ENCODE measurements around the gene ARFGAP3. TPM values are rescaled to one million over a fixed set of nuclear protein-coding genes. Genes with fewer than 3 reads are reported as not detected.

The ARFGAP3 gene
- total RNA-seq, 2 experiments from 2014 or later: 19.5 to 21.4 TPM

DNA sequence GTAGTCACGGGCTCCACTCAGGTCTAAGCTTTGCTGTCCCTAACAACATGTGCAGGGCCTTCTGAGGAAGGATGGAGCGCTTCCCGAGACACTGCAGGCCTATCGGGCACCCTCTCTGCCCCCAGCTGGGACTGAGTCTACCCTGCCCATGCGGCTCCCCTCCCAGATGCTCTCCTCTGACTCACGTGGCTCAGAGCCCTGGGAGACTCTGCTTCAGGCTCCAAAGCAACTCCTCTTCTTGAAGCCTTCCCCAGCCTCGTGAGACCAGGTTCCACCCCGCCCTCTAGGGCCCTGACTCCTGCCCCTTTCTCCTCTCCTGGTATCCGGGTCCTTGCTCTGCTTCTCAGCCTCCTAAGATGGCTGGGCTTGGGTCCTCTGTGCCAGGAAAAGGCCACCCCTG lies 28.4 kb upstream of the ARFGAP3 start:
- peaks cover 9% of the 10 kb centered on the region for H3K4me1 Mint-ChIP-seq (ENCODE audit: low read depth)
- DNase-seq (no peak), ATAC-seq (ENCODE audit: poor library complexity) (no peak)
- ChIA-PET POLR2A (no interaction called here), CTCF (no interaction called here)
- H3K4me3 ChIP-seq (ENCODE audit: low read length): no peak overlapping the region
- TF ChIP-seq, protein P1, sequence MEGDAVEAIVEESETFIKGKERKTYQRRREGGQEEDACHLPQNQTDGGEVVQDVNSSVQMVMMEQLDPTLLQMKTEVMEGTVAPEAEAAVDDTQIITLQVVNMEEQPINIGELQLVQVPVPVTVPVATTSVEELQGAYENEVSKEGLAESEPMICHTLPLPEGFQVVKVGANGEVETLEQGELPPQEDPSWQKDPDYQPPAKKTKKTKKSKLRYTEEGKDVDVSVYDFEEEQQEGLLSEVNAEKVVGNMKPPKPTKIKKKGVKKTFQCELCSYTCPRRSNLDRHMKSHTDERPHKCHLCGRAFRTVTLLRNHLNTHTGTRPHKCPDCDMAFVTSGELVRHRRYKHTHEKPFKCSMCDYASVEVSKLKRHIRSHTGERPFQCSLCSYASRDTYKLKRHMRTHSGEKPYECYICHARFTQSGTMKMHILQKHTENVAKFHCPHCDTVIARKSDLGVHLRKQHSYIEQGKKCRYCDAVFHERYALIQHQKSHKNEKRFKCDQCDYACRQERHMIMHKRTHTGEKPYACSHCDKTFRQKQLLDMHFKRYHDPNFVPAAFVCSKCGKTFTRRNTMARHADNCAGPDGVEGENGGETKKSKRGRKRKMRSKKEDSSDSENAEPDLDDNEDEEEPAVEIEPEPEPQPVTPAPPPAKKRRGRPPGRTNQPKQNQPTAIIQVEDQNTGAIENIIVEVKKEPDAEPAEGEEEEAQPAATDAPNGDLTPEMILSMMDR (IDR thresholded peaks at IDR 0.05): no peak
- no peaks in the 10 kb centered on the region for H3K9me3 ChIP-seq (ENCODE audit: control insufficient read depth in 1 of 2, insufficient read depth in 1 of 2, low read length in 2 of 2)
- H3K4me3 Mint-ChIP-seq: no peak overlapping the region
- H3K27me3 ChIP-seq (ENCODE audit: control insufficient read depth in 1 of 2, insufficient read depth in 2 of 2, low read length in 2 of 2): no peaks in the 10 kb centered on the region
- H3K27me3 Mint-ChIP-seq: no peaks in the 10 kb centered on the region
- H3K9me3 Mint-ChIP-seq: no peaks in the 10 kb centered on the region
- peaks cover 13% of the 10 kb centered on the region for H3K4me1 ChIP-seq (ENCODE audit: insufficient read depth, low read length)
- intact Hi-C loops (cut with DNase I, micrococcal nuclease): no loop called here
- H3K36me3 ChIP-seq (ENCODE audit: insufficient read depth, low read length): peaks cover 81% of the 10 kb centered on the region
- no peak overlapping the region for H3K27ac Mint-ChIP-seq
- H3K27ac ChIP-seq (ENCODE audit: low read depth in 1 of 2, low read length in 2 of 2): no peak overlapping the region
- H3K36me3 Mint-ChIP-seq (ENCODE audit: low read depth): peaks cover 64% of the 10 kb centered on the region

DNA sequence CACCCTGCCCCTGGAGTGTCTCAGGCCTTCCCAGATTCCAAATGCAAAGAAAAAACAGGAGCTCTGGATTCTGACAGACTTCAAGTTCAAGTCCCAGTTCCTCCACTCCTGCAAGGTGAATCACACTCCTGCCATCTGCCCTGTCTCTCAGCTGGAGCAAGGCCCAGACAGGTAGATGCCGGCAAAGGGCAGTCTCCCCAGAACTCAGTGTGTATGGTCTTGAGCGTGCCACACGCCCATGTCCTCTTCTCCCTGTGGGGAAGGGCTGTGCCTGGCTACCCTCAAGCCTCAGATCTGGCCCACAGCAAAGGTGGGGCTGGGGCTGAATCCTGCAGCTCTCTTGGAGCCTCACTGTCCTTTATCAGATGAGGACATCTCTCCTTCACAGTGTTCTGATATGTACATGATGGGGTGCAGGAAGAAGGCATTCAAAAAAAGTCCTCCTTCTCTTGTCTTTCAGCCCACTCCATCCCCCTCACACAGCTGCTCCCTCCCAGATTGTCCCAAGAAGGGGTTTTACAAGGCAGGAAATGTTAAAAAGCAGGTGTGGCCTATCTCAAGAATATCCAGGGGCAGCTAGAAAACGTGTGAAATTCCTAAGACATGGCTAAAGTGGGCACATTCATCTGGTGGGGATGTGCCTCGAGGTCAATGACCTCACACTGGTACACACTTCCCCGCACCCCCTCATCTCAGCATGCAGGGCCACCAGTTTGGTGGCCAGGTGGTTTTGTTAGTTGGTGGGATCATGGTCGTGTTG lies 27.7 kb upstream of the ARFGAP3 start:
- Histone ChIP-seq H3K4me1 (ENCODE audit: insufficient read depth, low read length) (peaks cover 13% of the 10 kb centered on the region), H3K9me3 (ENCODE audit: control insufficient read depth in 1 of 2, insufficient read depth in 1 of 2, low read length in 2 of 2) (no peaks in the 10 kb centered on the region), H3K27me3 (ENCODE audit: control insufficient read depth in 1 of 2, insufficient read depth in 2 of 2, low read length in 2 of 2) (no peaks in the 10 kb centered on the region), H3K36me3 (ENCODE audit: insufficient read depth, low read length) (peaks cover 85% of the 10 kb centered on the region), H3K4me3 (ENCODE audit: low read length) (no peak overlapping the region), H3K27ac (ENCODE audit: low read depth in 1 of 2, low read length in 2 of 2) (no peak overlapping the region)
- ATAC-seq (ENCODE audit: poor library complexity): no peak
- H3K27ac Mint-ChIP-seq: no peak overlapping the region
- H3K36me3 Mint-ChIP-seq (ENCODE audit: low read depth): peaks cover 69% of the 10 kb centered on the region
- no peaks in the 10 kb centered on the region for H3K9me3 Mint-ChIP-seq
- ChIA-PET CTCF (no interaction called here), POLR2A (no interaction called here)
- H3K27me3 Mint-ChIP-seq: no peaks in the 10 kb centered on the region
- TF ChIP-seq, protein P1 (IDR thresholded peaks at IDR 0.05): no peak
- H3K4me1 Mint-ChIP-seq (ENCODE audit: low read depth): peaks cover 9% of the 10 kb centered on the region
- DNase-seq: no peak
- intact Hi-C loops (cut with DNase I, micrococcal nuclease): no loop called here
- H3K4me3 Mint-ChIP-seq: no peak overlapping the region

DNA sequence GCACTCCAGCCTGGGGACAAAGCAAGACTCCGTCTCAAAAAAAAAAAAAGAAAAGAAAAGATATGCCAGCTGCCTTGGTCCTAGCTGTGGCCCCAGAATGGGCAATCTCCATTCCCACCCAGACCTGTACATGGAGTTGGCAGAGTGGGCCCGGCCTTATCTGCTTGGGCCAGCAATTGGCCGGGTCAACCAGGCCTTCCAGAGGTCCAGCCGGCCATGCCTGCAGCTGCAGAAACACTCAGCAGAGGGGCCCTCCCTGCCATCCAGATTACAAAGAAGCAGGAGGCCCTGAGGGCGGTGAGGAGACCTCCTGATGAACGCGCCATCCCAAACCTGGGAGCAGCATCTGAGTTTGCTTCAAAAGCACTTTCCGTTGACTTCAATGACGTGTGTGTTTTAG lies 26.9 kb upstream of the ARFGAP3 start:
- peaks cover 9% of the 10 kb centered on the region for H3K4me1 ChIP-seq (ENCODE audit: insufficient read depth, low read length)
- intact Hi-C loops (cut with DNase I, micrococcal nuclease): no loop called here
- H3K4me3 ChIP-seq (ENCODE audit: low read length): no peak overlapping the region
- H3K9me3 Mint-ChIP-seq: no peaks in the 10 kb centered on the region
- TF ChIP-seq, protein P1 (IDR thresholded peaks at IDR 0.05): no peak
- ATAC-seq (ENCODE audit: poor library complexity): no peak
- H3K27me3 Mint-ChIP-seq: no peaks in the 10 kb centered on the region
- no peak overlapping the region for H3K27ac ChIP-seq (ENCODE audit: low read depth in 1 of 2, low read length in 2 of 2)
- H3K9me3 ChIP-seq (ENCODE audit: control insufficient read depth in 1 of 2, insufficient read depth in 1 of 2, low read length in 2 of 2): no peaks in the 10 kb centered on the region
- H3K27ac Mint-ChIP-seq: no peak overlapping the region
- H3K27me3 ChIP-seq (ENCODE audit: control insufficient read depth in 1 of 2, insufficient read depth in 2 of 2, low read length in 2 of 2): no peaks in the 10 kb centered on the region
- H3K36me3 ChIP-seq (ENCODE audit: insufficient read depth, low read length): peaks cover 87% of the 10 kb centered on the region
- no peak overlapping the region for H3K4me3 Mint-ChIP-seq
- POLR2A ChIA-PET: no interaction called here
- CTCF ChIA-PET: no interaction called here
- H3K4me1 Mint-ChIP-seq (ENCODE audit: low read depth): peaks cover 3% of the 10 kb centered on the region
- H3K36me3 Mint-ChIP-seq (ENCODE audit: low read depth): peaks cover 66% of the 10 kb centered on the region
- no peak for DNase-seq
